HG03175 (cell line): ENCODE data around the gene PHF3.

Experiments used
- ATAC-seq: cut with Tn5 transposase; IDR thresholded peaks from one replicate; pipeline ENCODE4 v1.9.1; 2021; ENCODE audit warnings: mild to moderate bottlenecking, moderate library complexity; ENCODE audit not compliant: unreplicated experiment

The PHF3 gene, protein sequence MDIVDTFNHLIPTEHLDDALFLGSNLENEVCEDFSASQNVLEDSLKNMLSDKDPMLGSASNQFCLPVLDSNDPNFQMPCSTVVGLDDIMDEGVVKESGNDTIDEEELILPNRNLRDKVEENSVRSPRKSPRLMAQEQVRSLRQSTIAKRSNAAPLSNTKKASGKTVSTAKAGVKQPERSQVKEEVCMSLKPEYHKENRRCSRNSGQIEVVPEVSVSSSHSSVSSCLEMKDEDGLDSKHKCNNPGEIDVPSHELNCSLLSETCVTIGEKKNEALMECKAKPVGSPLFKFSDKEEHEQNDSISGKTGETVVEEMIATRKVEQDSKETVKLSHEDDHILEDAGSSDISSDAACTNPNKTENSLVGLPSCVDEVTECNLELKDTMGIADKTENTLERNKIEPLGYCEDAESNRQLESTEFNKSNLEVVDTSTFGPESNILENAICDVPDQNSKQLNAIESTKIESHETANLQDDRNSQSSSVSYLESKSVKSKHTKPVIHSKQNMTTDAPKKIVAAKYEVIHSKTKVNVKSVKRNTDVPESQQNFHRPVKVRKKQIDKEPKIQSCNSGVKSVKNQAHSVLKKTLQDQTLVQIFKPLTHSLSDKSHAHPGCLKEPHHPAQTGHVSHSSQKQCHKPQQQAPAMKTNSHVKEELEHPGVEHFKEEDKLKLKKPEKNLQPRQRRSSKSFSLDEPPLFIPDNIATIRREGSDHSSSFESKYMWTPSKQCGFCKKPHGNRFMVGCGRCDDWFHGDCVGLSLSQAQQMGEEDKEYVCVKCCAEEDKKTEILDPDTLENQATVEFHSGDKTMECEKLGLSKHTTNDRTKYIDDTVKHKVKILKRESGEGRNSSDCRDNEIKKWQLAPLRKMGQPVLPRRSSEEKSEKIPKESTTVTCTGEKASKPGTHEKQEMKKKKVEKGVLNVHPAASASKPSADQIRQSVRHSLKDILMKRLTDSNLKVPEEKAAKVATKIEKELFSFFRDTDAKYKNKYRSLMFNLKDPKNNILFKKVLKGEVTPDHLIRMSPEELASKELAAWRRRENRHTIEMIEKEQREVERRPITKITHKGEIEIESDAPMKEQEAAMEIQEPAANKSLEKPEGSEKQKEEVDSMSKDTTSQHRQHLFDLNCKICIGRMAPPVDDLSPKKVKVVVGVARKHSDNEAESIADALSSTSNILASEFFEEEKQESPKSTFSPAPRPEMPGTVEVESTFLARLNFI (N-terminal part only)

DNA sequence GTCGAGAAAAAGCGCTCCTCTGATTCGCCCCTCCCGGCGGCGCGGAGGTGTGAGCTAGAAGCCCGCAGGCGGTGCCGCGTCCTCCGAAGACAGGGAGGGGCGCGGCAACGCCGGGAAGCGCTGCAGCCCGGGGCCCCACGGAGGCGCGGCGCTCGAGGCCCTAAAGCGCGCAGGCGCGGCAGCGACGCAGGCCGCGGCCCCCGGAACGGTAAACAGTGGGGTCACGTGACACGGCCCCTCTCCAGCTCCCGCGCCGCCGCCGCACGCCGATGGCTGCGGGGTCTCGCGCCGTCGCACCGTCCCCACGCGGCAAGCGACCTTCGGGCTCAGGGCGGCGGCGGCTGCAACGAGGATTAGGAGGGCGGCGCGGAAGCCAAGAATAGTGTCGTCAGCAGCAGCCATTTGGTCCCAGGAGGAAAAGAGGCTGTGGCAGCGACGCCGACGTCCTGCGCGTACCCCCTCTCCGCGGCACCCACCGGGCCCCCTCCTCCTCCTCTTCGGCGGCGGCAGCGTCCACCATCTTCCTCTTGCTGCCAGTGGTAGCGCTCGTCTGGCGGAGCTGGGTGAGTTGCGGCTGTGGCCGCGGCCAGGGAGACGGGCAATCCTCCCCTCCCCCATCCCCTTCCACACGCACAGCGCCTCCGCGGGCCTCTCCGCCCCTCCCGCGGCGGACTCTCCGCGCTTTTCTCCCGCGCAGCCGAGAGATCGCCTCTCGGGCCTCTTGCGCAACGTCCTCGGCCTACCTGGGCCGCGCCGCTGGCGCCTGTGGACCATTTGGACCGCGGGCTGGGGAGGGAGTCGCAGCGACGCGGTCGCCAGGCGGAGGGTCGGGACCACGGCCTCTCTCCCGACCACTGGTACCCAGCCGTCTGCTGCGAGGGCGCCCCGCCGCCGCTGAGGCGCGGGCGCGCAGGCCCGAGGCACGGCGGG, at the start of gene PHF3:
PHF3 (plus strand) TSS at position 215 of the 930 bp plus-strand sequence. CDS start 10,750 bp downstream, outside the sequence.
- ATAC-seq = peak; percentile 86

DNA sequence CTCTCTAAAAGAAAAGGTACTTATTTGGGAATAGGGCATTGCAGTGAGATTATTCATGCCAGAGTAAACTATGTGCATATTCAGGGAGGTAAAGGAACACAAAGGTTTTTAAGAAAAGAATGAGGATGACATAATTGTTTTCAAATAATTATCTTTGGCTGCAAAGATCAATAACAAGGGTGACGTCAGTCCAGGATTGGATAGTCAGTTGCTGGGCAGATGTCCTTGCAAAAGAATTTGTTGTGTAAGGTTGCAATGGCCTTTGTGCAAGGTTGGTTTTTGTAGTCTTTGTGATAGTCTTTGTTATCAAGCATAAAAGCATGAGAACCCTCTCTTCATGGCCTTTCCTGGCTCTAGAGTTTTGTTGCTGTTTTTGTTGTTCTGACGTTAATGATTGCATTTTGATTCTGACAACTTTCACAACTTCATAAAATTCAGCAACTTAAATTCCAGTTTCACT, 45.6 kb upstream of the PHF3 start:
- ATAC-seq = no peak

DNA sequence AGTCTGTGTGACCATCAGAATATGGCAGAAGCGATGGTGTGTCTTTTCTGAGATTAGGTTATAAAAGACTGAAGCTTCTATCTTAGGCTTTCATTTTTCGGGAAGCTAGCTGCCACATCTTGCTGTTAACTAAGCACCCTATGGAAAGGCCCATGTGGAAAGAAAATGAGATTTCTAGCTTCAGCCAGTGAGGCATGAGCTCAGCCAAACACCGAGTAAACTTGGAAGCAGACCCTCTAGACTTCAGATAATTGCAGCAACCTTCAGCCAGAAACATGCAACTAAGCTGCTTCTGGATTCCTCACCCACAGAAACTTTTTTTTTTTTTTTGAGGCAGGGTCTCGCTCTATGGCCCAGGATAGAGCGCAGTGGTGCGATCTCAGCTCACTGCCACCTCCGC, 42.7 kb upstream of the PHF3 start:
- no peak for ATAC-seq

DNA sequence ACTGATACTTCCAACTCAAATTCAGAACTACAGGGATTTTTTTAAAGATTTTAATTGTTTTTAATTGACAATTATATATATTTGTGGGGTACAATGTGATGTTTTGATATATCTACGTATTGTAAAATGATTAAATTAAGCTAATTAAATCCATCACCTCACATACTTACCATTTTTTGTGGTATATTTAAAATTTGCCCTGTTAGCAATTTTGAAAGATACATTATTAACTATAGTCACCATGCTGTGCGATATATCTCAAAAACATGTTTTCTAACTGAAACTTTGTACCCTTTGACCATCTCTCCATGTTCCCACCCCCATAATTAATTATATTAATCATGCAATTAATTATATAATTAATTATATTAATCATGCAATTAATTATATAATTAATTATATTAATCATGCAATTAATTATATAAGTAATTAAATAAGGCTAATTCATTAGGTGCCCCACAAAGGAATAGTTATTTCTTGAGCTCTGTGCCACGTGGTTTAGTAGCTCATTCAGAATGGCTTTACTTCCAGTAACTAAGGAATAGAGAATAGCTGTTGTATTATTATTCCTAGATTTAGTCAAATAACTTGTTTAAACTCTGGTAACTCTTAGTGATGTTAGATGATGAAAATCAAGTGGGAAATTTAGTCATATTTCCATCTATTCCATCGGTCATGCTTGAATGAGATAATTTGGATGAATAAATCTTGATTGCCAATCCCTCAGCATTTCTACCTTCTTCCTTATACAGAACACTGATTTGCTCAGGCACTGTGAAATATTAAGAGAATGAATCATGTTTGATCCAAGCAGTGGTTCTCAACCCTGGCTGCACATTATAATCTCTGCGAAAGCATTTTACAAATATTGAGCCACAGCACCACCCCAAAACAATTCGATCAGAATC, 38.2 kb upstream of the PHF3 start:
- ATAC-seq = no peak

DNA sequence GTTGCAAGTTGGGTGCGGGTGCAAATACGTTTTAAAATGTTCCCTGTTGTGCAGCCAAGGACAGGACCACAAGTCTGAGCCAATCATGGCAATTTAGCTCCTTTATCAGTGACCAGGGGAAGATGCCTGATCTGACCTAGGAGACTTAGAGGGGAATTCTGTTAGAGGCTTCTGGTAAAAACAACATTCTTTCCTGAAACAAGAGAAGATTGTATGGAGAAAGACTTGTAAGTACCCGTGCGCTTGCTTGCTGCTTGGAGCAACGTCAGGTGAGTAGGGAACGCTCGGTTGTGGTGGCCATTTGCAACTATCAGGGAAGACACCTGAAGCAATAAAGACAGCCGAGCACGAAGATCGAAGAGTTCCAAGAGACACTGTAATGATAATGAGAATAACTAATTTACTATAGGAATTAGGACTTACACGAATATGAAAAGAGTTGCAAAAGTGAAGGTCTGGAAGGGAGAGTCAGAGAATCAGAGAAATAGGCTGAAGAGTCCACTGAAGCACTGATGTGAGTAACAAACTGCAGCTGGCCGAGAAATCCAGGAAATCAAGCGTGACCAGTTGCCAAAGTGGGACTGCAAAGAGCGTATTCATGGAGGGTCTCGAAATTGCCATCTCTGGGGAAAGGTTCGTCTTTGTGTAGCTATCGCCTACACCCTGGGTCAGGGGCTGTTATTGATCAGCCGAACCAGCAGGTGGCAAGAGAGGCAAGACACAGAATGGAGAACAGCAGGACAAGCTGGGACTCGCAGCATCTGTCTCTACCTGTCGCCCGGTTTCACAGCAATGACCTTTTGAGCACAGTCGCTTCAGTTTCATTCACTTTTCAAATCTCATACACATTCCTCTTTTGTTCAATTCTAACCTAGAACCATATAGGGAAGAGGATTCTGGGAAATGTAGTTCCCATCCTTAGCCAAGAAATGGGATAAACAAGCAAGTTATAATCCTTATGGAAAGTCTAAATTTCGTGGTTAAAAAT, 37.3 kb upstream of the PHF3 start:
- peak; percentile 100 for ATAC-seq

DNA sequence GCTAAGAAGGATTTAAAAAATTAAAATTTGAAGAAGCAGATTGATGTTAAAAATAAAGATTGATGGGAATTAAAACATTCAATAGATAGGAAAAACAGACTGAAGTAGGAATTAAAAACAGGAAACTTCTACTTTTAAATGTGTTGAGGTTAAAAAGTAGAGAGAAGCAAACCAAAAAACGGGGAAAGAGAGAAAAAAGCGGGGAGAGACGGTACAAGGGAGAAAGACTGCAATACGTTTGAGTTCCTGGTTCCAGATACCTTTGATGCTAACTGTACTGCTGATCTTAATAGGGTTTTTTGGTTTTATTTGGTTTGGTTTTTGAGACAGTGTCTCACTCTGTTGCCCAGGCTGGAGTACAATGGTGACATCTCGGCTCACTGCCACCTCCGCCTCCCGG, 36.4 kb upstream of the PHF3 start:
- no peak for ATAC-seq

DNA sequence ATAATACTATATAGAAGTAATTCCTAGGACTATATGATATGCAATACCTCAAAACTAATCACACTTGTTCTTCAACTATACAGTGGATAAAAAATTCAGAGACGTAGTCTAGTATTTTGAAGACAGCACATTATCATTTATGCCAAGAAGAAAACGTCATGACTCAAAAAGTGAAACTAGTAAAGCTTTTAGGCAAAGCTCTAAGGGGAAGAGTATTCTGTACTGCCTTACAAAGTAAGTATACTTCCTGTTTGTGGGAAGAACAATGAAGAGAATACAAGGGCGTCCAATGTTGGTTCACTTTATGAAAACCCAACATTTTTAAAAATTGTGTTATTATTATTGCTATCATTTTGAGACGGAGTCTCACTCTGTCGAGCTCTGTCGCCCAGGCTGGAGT, 35.5 kb upstream of the PHF3 start:
- no peak for ATAC-seq

DNA sequence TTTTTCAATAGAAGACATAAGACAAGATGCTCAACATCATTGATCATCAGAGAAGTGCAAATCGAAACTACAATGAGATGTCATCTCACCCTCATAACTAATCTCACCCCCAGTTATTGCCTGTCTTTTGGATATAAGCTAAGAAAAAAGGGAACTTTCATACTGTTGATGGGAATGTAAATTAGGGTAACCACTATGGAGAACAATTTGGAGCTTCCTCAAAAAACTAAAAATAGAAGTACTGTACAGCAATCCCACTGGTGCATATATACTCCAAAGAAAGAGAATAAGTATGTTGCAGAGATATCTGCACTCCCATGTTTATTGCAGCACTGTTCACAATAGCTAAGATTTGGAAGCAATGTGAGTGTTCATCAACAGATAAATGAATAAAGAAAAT, 26.4 kb upstream of the PHF3 start:
- no peak for ATAC-seq

DNA sequence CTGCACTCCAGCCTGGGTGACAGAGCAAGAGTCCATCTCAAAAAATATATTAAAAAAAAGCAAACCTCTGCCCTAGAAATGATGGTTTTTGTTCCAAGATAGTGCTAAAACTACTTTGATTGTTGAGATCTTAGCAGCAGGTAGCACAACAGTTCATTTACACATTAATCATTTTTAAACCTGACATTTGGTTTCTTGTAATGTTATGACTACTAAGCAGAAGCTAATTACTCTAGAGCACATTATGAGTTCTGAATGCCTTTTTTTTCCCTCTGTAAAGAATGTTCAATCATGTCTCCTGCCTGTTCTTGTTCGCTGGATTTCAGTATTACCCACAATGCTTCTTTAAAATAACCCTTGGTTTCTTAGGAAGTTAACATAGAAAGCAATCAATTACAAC, 24.7 kb upstream of the PHF3 start:
- ATAC-seq = no peak

DNA sequence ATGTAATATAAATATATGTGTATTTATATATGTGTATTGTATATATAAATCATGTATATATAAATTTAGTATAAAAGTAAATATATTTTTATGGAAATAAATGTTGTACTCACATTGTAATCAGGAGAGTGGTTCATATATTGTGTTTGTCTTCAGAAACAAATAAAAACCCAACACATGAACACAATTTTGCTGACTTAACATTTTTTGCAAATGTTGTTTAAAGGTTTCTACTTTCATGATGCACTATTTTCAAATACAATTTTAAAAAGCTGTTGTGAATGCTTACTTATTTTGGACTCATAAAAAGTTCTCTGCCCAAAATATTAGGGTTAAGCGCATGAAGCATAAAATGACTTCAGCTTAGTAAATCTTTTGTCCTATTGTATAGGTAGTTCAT, 24.0 kb upstream of the PHF3 start:
- no peak for ATAC-seq

DNA sequence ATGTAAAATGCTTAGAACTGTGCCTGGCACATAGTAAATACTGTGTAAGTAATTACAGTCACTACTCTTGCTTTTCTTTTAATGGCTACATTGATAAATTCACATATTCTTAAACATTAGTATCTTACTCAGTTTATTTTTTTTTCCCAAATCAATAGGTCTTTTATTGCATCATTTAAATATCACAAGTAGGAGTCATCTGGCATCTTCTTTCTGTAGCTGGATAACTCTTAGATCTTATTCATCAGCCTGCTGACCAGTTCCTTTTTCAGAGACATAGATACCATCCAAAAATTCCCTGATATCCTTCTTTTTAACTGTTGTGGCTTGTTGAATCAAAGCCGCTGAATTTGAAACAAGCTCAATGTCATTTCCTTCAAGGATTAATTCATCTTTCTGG, 20.0 kb upstream of the PHF3 start:
- no peak for ATAC-seq

DNA sequence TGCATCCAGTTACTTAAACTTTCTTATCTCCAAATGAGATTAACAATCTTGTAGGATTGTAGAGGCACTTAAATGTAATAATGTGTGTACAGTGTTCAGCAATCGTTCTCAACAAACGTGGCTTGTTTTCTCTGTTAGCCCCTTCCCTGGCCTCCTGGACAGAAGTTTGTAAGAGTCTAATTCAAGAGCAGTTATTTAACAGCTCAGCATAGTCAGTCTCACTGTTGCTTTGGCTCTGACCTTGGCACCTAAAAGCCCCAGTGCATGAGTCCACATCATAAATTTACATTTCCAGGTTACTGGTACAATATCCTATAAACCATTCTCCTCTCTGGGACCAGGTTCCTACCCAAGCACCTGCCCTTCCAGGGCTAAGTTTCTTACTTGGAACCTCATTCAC, 11.5 kb upstream of the PHF3 start:
- ATAC-seq = no peak

DNA sequence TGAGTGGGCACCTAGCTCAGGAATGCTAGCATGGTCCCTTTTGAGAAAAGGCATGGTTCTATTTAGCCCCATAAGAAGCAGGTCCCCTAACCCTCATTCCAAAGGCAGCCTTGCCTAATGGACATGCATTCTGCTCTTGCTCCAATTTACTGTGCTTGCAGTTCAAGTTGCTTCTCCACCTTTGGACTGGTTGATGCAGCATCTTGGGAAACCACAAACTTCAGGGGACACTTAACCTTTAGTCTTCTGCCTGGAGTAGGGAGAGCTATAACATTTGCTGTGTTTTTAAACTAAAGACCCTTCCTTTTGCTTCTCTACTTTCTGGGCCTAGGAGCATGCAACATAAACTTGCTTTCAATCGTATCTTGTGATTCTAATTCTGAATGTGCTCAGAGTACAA, 5.1 kb upstream of the PHF3 start:
- ATAC-seq = no peak

DNA sequence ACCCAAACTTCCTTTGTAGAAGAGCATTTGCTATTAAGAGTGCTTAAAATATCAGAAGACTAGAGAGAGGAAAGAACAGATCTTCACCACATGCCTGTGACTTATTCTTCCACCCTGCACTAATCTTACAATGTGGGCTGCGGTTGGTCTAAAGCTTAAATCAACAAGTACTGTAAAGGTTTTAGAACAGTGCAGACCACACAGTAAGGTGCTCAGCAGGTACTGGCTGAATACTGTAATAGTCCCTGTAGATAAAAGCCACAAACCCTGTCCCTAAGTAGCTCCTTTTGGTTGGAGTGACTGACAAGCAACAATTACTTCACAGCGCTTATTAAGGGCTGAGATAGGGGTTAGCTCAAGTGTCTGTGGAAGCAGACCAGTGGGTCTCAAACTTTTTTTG, 972 bp upstream of the PHF3 start:
- no peak for ATAC-seq

DNA sequence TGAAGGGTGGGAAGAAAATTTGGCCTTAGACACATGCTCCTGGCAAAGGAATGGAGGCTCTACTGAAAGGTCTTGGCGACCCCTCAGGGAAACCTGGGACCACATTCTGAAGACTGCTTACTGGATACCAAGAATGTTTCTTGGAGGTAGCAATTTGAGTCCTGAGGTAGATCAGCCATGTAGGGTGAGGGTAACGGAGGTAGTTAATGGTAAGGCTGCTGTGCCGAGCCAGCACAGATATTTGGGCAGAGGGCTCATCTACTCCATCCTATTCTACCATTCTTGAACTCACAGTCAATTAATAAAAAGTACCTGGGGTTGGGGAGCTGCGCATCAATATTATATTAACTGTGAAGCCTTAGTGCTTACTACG, 401 bp upstream of the PHF3 start:
- ATAC-seq = peak; percentile 18

DNA sequence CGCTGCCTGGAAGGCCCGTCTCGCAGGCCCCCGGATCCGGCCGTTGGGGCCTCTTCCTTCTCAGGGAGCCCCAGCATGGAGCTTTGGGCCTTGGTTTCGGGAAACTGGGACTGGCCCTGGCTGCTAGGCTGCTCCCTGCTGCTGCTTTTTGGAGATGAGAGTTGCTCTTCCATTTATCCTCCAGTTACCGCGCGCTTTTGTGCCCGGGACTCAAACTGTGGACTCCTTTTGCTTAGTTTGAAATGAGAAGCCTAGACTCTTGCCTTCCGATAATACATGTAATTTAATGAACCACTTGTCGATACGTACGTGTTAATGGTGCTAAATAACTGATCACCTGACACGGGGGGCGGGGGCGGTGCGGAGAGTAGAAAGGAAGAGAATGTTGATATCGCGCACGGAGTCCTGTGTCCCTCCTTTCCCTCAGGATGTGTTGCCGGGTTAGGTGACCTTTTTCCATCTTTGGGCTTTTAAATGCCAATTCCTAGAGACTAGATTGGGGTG, 968 bp downstream of the PHF3 start:
- ATAC-seq = peak; percentile 10

DNA sequence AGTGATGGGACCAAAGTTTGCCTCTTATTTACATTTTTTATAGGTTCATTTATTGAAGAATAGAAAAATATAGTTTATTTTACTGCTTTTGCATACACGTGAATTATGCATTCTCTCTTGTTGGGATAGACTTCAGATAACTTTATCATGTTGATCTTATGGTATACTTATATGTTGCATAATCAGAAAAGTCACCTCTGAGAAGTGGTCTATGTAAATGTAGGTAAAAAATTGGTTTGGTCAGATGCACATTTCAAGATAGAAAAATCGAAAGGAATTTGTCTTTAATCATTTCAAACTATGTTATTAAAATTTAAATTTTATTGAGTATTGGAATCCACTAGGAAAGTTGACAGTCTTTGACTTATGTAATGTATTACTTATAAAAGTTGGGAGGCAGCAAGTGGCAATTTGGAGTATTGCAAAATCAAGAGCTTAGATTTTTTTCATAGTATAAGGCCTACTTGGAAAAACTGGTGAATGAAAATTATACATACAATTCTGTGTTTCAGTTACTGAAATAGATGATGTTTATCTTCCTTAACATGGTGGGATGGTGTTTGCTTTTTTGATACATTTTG, 2.4 kb downstream of the PHF3 start:
- no peak for ATAC-seq
